Type B pancreatic cell (in vitro differentiated cells): ENCODE data around the gene ALK. TPM values are rescaled to one million over a fixed set of nuclear protein-coding genes. Genes with fewer than 3 reads are reported as not detected.

Experiments
- DNase-seq: peaks from one replicate; pipeline ENCODE4 v3.0.0; 2021; ENCODE audit warnings: mixed read lengths; ENCODE audit not compliant: unreplicated experiment; ENCODE audit errors: extremely low spot score
- H3K27ac Mint-ChIP-seq: 2 replicates; pipeline ENCODE4 v1.8.0; 2021; ENCODE audit warnings: mild to moderate bottlenecking, mixed read lengths
- H3K27me3 Mint-ChIP-seq: 2 replicates; pipeline ENCODE4 v1.8.0; 2021; ENCODE audit warnings: mixed read lengths
- H3K36me3 Mint-ChIP-seq: 2 replicates; pipeline ENCODE4 v1.8.0; 2021; ENCODE audit warnings: mixed read lengths
- H3K4me1 Mint-ChIP-seq: one replicate; pipeline ENCODE4 v1.8.0; 2021; ENCODE audit warnings: mixed read lengths; ENCODE audit not compliant: unreplicated experiment
- H3K4me3 Mint-ChIP-seq: 2 replicates; pipeline ENCODE4 v1.8.0; 2021; ENCODE audit warnings: mild to moderate bottlenecking, mixed read lengths
- H3K9me3 Mint-ChIP-seq: 2 replicates; pipeline ENCODE4 v1.8.0; 2021; ENCODE audit warnings: mixed read lengths
- CTCF ChIP-seq: fragments of 200-600 bp; sonication (generic); conservative IDR thresholded peaks from 2 replicates; pipeline ENCODE4 v1.5.0; 2021; ENCODE audit warnings: antibody characterized with exemption, mild to moderate bottlenecking
- total RNA-seq: library from RNA; stranded (reverse); gene quantifications from 2 replicates; pipeline ENCODE4 v1.2.1, GENCODE V29; 2021; ENCODE audit warnings: low replicate concordance

The ALK gene
- total RNA-seq, 1 donor from 2014 or later: 7.7 TPM

GRCh38 chr2:29767606-29768335 is 153.6 kb downstream of the ALK start:
- Mint-ChIP-seq H3K9me3 (no peaks in the 10 kb centered on the region), H3K4me3 (no peak overlapping the region), H3K36me3 (peaks cover 5% of the 10 kb centered on the region), H3K4me1 (peaks cover 13% of the 10 kb centered on the region), H3K27ac (no peak overlapping the region), H3K27me3 (no peaks in the 10 kb centered on the region)
- DNase-seq: no peak
- TF ChIP-seq CTCF: no peak

- no peak for DNase-seq
- H3K27me3 Mint-ChIP-seq: no peaks in the 10 kb centered on the region
- no peaks in the 10 kb centered on the region for H3K9me3 Mint-ChIP-seq
- H3K4me1 Mint-ChIP-seq: peaks cover 25% of the 10 kb centered on the region
- no peak overlapping the region for H3K4me3 Mint-ChIP-seq
- peaks cover 5% of the 10 kb centered on the region for H3K36me3 Mint-ChIP-seq
- TF ChIP-seq CTCF: no peak
- no peak overlapping the region for H3K27ac Mint-ChIP-seq
Measured at GRCh38 chr2:29766191-29766590, 155.2 kb downstream of the ALK start.

GRCh38 chr2:29765721-29766120 is 155.7 kb downstream of the ALK start:
- H3K27me3 Mint-ChIP-seq: no peaks in the 10 kb centered on the region
- no peak for DNase-seq
- no peak overlapping the region for H3K27ac Mint-ChIP-seq
- no peak for TF ChIP-seq CTCF
- H3K36me3 Mint-ChIP-seq: peaks cover under 1% of the 10 kb centered on the region
- no peaks in the 10 kb centered on the region for H3K9me3 Mint-ChIP-seq
- H3K4me3 Mint-ChIP-seq: no peak overlapping the region
- peaks cover 29% of the 10 kb centered on the region for H3K4me1 Mint-ChIP-seq

- Mint-ChIP-seq H3K36me3 (no peaks in the 10 kb centered on the region), H3K27me3 (no peaks in the 10 kb centered on the region), H3K4me3 (no peak overlapping the region), H3K9me3 (no peaks in the 10 kb centered on the region), H3K27ac (no peak overlapping the region), H3K4me1 (peaks cover 47% of the 10 kb centered on the region)
- no peak for TF ChIP-seq CTCF
- DNase-seq: no peak
Measured at GRCh38 chr2:29763371-29763770, 158.0 kb downstream of the ALK start.

GRCh38 chr2:29762239-29762638 is 159.1 kb downstream of the ALK start:
- H3K4me1 Mint-ChIP-seq: peaks cover 40% of the 10 kb centered on the region
- no peaks in the 10 kb centered on the region for H3K36me3 Mint-ChIP-seq
- DNase-seq: no peak
- no peaks in the 10 kb centered on the region for H3K9me3 Mint-ChIP-seq
- no peaks in the 10 kb centered on the region for H3K27me3 Mint-ChIP-seq
- no peak for TF ChIP-seq CTCF
- H3K27ac Mint-ChIP-seq: no peak overlapping the region
- H3K4me3 Mint-ChIP-seq: no peak overlapping the region
